ENCODE results near the gene APRT. TPM values are rescaled to one million over a fixed set of nuclear protein-coding genes. Genes with fewer than 3 reads are reported as not detected.

APRT gene
- total and polyA plus RNA-seq, 2 of the 8 experiments (the other 6 are each of a cell fraction or from before 2014, with no cell fraction given), result 221 to 267 TPM

DNA sequence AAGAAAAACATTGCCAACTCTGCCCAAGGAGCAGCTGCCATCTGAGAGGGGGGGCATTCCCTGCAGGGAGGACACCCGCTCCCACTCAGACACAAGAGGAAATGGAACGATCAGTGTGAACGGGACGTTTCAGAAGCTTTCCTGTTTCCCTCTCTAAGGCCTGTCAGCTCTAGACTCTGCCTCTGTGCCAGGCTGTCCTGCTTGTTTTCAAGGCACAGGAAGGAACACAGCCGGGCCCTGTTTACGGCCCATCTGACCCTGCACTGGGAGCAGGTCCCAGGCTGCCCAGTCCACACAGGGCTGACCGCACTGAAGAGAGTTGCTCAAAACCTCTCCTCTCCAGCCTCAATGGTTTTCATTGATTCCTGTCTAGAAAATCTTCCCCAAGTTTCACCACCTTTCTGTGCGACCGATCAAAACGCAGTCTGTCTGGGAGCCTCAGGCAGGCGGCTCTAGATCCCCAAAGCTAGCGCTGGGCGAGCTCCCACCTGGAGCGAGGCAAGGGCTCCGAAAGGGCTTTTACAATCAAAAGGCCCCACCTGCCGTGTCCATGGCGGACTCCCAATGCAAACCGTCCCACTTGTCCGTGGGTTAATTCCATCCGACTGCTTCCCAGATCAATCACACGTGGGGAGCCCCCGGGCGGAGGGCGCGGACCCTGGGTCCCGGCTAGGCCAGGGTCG is 28.2 kb downstream of the APRT start (continued):
- TF ChIP-seq HDAC2 (IDR thresholded peaks at IDR 0.05; ENCODE audit: borderline replicate concordance in 1 of 2, low read depth in 2 of 2, low read length in 2 of 2) (no peak), ZNF274 (IDR thresholded peaks at IDR 0.05; ENCODE audit: borderline replicate concordance, extremely low read depth, low read length) (no peak), TEAD4 (IDR thresholded peaks at IDR 0.05; ENCODE audit: low read depth, low read length) (no peak), YY1 (IDR thresholded peaks at IDR 0.05; ENCODE audit: low read depth, low read length) (no peak), NANOG (IDR thresholded peaks at IDR 0.05; ENCODE audit: insufficient read depth, low read depth, low read length, poor library complexity, severe bottlenecking) (no peak), POLR2AphosphoS5 (IDR thresholded peaks at IDR 0.05; ENCODE audit: low read depth, low read length) (no peak), SUZ12 (IDR thresholded peaks at IDR 0.05; ENCODE audit: low read length) (no peak)
- TF ChIP-seq, protein P1, sequence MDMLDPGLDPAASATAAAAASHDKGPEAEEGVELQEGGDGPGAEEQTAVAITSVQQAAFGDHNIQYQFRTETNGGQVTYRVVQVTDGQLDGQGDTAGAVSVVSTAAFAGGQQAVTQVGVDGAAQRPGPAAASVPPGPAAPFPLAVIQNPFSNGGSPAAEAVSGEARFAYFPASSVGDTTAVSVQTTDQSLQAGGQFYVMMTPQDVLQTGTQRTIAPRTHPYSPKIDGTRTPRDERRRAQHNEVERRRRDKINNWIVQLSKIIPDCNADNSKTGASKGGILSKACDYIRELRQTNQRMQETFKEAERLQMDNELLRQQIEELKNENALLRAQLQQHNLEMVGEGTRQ (IDR thresholded peaks at IDR 0.05; ENCODE audit: low read length), result no peak

All from H1 (cell line).